Measurements from ENCODE around the gene PLCB1. TPM values are rescaled to one million over a fixed set of nuclear protein-coding genes. Genes with fewer than 3 reads are reported as not detected.
A peak's percentile ranks its signal among the peaks of the same experiment; 100 is the strongest.

PLCB1 gene
- total RNA-seq, 2 donors from 2014 or later: 7.3 to 45.5 TPM

- no peak for DNase-seq (ENCODE audit: low spot score)
- Histone ChIP-seq H3K4me1 (peaks cover 0 to 24% of the 10 kb centered on the region in 2 donors), H3K36me3 (no peaks in the 10 kb centered on the region), H3K9me3 (no peaks in the 10 kb centered on the region), H3K27ac (peak overlapping the region in 1 of 2 donors; percentile 4), H3K27me3 (no peaks in the 10 kb centered on the region), H3K4me3 (no peak overlapping the region)
- TF ChIP-seq CTCF (IDR thresholded peaks at IDR 0.05): no peak
Measured at GRCh38 chr20:8542110-8542486, 410.0 kb downstream of the PLCB1 start.

GRCh38 chr20:8545212-8545611 lies 413.1 kb downstream of the PLCB1 start:
- H3K4me3 ChIP-seq: no peak overlapping the region
- no peaks in the 10 kb centered on the region for H3K36me3 ChIP-seq
- no peaks in the 10 kb centered on the region for H3K9me3 ChIP-seq
- no peaks in the 10 kb centered on the region for H3K27me3 ChIP-seq
- DNase-seq (ENCODE audit: low spot score): no peak
- no peak overlapping the region for H3K27ac ChIP-seq
- TF ChIP-seq CTCF (IDR thresholded peaks at IDR 0.05): no peak
- peaks cover 0 to 22% of the 10 kb centered on the region in 2 donors for H3K4me1 ChIP-seq

GRCh38 chr20:8547035-8547650 lies 415.1 kb downstream of the PLCB1 start:
- Histone ChIP-seq H3K27me3 (no peaks in the 10 kb centered on the region), H3K9me3 (no peaks in the 10 kb centered on the region), H3K27ac (peak overlapping the region in 1 of 2 donors; percentile 34), H3K4me1 (peaks cover 0 to 9% of the 10 kb centered on the region in 2 donors), H3K4me3 (no peak overlapping the region), H3K36me3 (no peaks in the 10 kb centered on the region)
- no peak for DNase-seq (ENCODE audit: low spot score)
- TF ChIP-seq CTCF (IDR thresholded peaks at IDR 0.05): no peak

GRCh38 chr20:8547968-8548588 lies 416.0 kb downstream of the PLCB1 start:
- no peak overlapping the region for H3K4me3 ChIP-seq

GRCh38 chr20:8549192-8549591 lies 417.1 kb downstream of the PLCB1 start:
- no peak for TF ChIP-seq CTCF (IDR thresholded peaks at IDR 0.05)

More at GRCh38 chr20:8547968-8548588, 416.0 kb downstream of the PLCB1 start:
- Histone ChIP-seq H3K27ac (no peak overlapping the region), H3K9me3 (no peaks in the 10 kb centered on the region), H3K27me3 (no peaks in the 10 kb centered on the region), H3K4me1 (peaks cover 0 to 10% of the 10 kb centered on the region in 2 donors), H3K36me3 (no peaks in the 10 kb centered on the region)
- DNase-seq (ENCODE audit: low spot score): no peak
- no peak for TF ChIP-seq CTCF (IDR thresholded peaks at IDR 0.05)

More at GRCh38 chr20:8549192-8549591, 417.1 kb downstream of the PLCB1 start:
- Histone ChIP-seq H3K27me3 (no peaks in the 10 kb centered on the region), H3K27ac (no peak overlapping the region), H3K4me1 (peaks cover 0 to 18% of the 10 kb centered on the region in 2 donors), H3K4me3 (no peak overlapping the region), H3K9me3 (no peaks in the 10 kb centered on the region), H3K36me3 (no peaks in the 10 kb centered on the region)
- no peak for DNase-seq (ENCODE audit: low spot score)

Data from right atrium auricular region (tissue), 2 donors.